ENCODE data around the gene SRSF2.
"Not testable (repeated sequence)": the region's sequence is repeated elsewhere in the genome, so short reads cannot be mapped to it uniquely, and the experiment has no call there.

Gene SRSF2, protein sequence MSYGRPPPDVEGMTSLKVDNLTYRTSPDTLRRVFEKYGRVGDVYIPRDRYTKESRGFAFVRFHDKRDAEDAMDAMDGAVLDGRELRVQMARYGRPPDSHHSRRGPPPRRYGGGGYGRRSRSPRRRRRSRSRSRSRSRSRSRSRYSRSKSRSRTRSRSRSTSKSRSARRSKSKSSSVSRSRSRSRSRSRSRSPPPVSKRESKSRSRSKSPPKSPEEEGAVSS

GRCh38 chr17:76737082-76737675, at the start of gene SRSF2:
Gene SRSF2, minus strand, starts transcription at chr17:76737331. Its CDS starts 171 bp downstream, at chr17:76737160.
- peak; percentile 99 for DNase-seq

DNA sequence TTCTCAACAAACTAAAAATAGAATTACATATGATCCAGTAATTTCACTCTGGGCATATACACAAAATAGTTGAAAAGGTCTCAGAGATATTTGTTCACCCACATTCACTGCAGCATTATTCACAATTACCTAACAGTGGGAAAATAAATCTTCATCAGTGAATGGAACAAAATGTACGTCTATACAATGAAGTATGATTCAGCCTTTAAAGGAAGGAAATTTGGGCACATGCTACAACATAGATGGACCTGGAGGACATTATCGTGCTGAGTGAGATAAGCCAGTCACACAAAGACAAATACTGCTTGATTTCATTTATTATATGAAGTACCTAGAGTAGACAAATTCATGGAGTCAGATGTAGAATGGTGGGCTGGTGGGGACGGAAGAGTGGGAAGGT, 47.8 kb upstream of the SRSF2 start:
- no peak for DNase-seq

GRCh38 chr17:76783146-76783545, 46.0 kb upstream of the SRSF2 start:
- no peak for DNase-seq

DNA sequence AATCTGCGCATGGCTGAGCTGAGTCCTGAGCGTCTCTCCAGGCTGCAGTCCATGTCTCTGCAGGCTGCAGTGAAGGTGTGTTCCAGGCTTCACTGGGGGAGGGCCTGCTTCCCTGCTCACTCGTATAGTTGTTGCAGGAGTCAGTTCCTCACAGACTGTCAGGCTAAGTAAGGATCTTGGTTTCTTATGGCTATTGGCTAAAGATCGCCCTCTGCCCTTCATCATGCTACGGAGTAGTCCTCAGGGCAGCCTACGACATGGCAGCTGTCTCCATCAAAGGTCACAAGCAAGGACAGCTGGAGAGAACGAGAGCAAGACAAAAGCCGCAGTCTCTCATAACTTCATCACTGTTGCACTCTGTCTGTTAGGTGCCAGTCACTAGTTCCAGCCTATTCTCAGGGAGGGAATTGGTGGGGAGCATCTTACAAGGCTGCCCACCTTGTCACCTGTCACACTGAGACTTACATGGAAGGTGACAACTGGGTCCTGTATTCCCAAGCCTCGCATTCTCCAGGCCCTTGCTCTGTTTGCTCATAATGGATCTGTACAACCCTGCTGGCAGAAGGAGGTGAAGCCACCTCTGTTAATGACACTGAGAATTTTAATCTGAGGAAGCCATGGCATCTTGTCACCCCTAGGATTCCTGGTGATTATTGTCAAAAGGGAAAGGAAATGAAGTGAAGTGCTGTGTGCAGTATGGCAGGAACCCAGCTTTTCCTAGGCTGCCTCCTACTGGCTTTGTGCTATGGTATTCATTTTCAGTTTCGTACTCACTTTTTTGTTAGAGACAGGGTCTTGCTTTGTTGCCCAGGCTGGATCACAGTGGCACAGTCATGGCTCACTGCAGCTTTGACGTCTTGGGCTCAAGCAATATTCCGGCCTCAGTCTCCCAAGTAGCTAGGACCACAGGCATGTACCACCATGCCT, 44.2 kb upstream of the SRSF2 start:
- no peak for DNase-seq

DNA sequence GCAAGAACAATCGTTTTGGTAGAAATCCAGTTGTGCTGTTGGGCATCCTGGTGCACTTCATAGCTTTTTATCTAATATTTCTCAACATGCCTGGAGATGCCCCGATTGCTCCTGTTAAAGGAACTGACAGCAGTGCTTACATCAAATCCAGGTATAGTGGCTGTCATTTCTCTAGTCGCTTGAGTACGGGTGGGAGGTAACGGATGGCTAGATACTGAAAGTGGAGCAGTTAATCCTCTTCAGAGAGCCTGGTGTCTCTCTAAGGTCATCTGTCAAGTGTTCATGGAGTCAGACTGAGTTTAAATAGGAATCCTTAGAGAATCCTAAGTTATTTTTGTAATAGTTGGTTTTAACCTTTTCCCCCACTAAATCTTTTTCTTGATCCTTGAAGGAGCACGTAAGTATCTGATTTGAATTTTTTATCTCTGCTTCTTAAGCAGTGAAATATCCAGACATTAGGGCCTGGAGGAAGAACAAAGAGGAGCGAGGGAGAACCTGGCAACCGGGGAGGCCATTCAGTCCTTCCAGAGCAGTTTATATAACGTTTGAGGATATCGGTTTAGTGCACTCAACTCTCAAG, 38.0 kb upstream of the SRSF2 start:
- DNase-seq = no peak

DNA sequence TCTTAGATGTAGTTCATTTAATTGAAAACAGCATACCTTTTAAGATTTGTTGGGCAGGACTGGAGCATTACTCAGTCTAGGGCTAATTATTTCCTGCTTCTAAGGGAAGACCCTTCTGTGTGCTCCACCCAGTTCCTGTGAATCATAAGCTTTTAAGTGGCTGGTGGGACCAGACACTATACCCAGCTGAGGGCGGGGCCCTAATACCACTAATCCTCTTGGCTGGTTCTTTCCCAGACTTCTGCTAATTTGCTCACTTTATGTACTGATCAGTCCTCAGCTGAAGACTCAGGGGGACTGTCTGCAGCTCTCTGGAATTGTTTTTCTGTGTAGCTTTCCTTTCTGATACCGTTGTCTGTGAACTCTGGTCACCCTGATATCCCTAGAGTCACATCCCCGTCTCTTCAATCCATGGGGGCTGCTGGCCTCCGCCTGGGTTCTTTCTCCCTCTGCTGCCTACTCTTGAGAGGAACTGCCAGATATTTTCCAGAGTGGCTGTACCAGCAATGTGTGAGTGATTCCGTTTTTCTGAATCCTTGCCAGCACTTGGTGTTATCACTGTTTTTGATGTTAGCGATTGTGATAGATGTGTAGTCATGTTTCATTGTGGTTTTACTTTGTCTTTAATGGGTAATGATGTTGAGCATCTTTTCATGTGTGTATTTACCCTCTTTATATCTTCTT, 35.9 kb upstream of the SRSF2 start:
- DNase-seq = no peak

- DNase-seq = no peak
Measured at GRCh38 chr17:76758570-76758969, 21.4 kb upstream of the SRSF2 start.

DNA sequence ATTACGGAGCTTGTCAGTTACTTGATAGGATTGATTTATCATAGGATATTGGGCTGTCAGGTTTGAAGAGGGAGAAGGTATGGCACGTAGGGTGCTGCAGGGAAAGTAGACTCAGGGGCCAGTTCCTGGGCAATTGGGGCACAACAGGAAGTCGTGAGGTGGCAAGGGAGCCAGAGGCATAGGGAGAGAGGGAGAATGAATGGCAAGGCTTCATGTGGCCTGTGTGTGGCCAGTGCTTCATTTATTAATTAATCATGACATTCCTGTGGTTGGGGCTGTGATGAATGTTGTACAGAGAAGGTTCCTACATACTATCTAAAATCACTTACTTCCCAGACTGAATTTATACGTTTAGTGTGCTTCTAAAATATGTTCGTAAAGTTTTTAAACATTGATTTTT, 20.1 kb upstream of the SRSF2 start:
- no peak for DNase-seq

DNA sequence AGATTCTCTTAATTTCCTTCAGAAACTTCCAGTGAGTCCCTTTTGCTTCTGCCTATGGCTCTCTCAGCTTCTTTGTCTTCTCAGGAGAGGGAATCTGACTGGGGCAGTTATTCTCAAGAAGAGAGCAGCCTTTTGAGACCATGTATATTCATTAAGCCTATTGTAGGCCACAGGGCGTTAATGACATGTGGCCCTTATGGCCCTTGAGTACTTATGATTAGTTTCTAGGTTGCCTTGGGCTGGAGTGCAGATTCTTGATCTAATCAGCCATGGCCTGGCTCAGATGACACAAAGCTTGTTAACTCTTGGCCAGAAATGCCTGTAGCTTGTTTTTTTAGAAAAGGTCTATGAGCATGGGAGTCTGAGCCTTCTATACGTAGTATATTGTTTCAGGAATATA, 18.2 kb upstream of the SRSF2 start:
- no peak for DNase-seq

GRCh38 chr17:76753061-76753961, 16.2 kb upstream of the SRSF2 start:
- DNase-seq = no peak

GRCh38 chr17:76752006-76752405, 14.9 kb upstream of the SRSF2 start:
- no peak for DNase-seq

GRCh38 chr17:76751416-76751993, 14.4 kb upstream of the SRSF2 start:
- no peak for DNase-seq

DNA sequence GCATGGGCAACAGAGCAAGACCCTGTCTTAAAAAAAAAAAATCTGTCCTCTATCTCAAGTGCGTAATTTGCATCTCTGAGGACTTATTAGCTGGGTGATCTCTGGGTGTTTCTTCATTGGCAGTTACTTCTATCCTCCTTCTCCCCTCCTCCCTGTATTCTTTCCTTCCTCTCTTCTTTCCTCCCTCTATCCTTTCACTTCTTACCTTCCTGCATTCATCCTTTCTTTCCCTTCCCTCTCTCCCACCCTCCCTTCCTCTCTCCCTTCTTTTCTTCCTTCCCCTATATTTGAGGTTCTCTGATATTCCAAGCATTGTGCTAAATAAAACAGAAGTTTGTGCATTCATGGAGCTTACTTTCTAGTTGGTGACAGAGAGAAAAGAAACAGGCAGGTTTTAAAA, 11.5 kb upstream of the SRSF2 start:
- DNase-seq = no peak

- no peak for DNase-seq
Measured at GRCh38 chr17:76747716-76748363, 10.7 kb upstream of the SRSF2 start.

GRCh38 chr17:76745785-76746184, 8.7 kb upstream of the SRSF2 start:
- DNase-seq = not testable (repeated sequence)

DNA sequence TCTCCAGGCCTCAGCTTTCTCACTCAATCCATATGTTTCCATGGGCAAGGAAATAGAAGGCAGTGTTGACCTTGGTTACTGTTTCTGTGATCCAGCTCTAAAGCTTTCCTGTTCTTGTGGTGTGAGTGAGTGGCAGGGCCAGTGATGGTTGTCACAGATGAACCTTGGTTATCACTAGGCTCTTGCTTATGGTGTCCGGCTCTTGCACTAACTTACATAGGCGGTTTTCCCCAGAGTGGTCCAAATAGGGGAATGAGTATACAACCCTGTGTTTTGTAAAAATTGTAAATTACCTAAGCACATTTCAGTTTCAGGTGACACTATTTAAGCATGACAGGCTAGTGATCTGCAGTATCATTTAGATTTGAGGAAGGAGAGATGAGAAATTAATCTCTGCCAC, 7.6 kb upstream of the SRSF2 start:
- DNase-seq = no peak

GRCh38 chr17:76742958-76743357, 5.8 kb upstream of the SRSF2 start:
- no peak for DNase-seq

GRCh38 chr17:76740329-76741118, 3.4 kb upstream of the SRSF2 start:
- DNase-seq = no peak

DNA sequence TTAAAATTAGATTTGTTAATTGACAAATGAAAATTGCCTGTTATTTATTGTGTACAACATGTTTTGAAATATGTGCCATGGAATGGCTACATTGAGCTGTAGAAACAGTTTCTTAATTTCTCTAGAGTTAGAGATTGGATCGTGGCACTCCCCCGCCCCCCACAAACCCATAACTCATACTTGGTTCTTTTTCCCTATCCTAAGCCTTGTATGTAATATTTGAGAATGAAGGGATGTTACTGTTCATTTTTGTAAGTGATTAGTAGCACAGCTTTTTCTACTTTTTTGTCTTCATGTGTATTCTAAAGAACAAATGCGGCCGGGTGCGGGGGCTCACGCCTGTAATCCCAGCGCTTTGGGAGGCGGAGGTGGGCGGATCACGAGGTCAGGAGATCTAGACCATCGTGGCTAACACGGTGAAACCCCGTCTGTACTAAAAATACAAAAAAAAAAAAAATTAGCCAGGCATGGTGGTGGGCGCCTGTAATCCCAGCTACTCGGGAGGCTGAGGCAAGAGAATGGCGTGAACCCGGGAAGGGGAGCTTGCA, 2.5 kb upstream of the SRSF2 start:
- DNase-seq = not testable (repeated sequence)

GRCh38 chr17:76738468-76738850, 1.3 kb upstream of the SRSF2 start:
- no peak for DNase-seq

Data from NCI-H510A (cell line).